OCI-LY7 (cell line): ENCODE data around the gene CHRDL1. TPM values are rescaled to one million over a fixed set of nuclear protein-coding genes. Genes with fewer than 3 reads are reported as not detected.

Experiments
- BruUV-seq: library from RNA; stranded (reverse); fragments of 400-500 nt; replicated peaks from 2 replicates; lab custom pipeline; 2021; lab: Mats Ljungman, UMichigan
- CTCF ChIA-PET: fragments of 300-600 bp; sonication (Branson Sonifier 250); formaldehyde crosslinking; loops from one replicate; lab custom pipeline; 2022; ENCODE audit warnings: antibody characterized with exemption; ENCODE audit not compliant: unreplicated experiment; lab: Charles Lee
- POLR2A ChIA-PET: fragments of 300-600 bp; sonication (Branson Sonifier 250); formaldehyde crosslinking; loops from one replicate; lab custom pipeline; 2022; ENCODE audit warnings: antibody characterized with exemption; lab: Charles Lee
- DNase-seq: peaks from one replicate; pipeline ENCODE4 v3.0.0-alpha.2; 2015; ENCODE audit warnings: low spot score
- H2AFZ ChIP-seq: fragments of 200-600 bp; sonication (generic), shearing (Covaris generic); 2 replicates; pipeline ENCODE4 v1.6.1; 2014; ENCODE audit warnings: mild to moderate bottlenecking, antibody characterized with exemption, low read length, moderate library complexity
- H3K27ac ChIP-seq: fragments of 200-600 bp; sonication (generic); 2 replicates; pipeline ENCODE4 v1.5.1; 2014; ENCODE audit warnings: mixed run types, low read depth, mild to moderate bottlenecking, moderate library complexity, low read length, inconsistent platforms; ENCODE audit not compliant: poor library complexity, severe bottlenecking
- H3K36me3 ChIP-seq: fragments of 200-600 bp; sonication (generic); 2 replicates; pipeline ENCODE4 v1.6.1; 2014; ENCODE audit warnings: mild to moderate bottlenecking, antibody characterized with exemption, low read length, moderate library complexity, mixed read lengths; ENCODE audit not compliant: insufficient read depth
- H3K4me1 ChIP-seq: fragments of 200-600 bp; sonication (generic); 2 replicates; pipeline ENCODE4 v1.5.1; 2014; ENCODE audit warnings: mild to moderate bottlenecking, low read length; ENCODE audit not compliant: insufficient read depth, poor library complexity, severe bottlenecking
- H3K4me2 ChIP-seq: fragments of 200-600 bp; sonication (generic); 2 replicates; pipeline ENCODE4 v1.6.1; 2014; ENCODE audit warnings: mild to moderate bottlenecking, low read length
- H3K4me3 ChIP-seq: fragments of 200-600 bp; sonication (generic); 2 replicates; pipeline ENCODE4 v1.5.1; 2014; ENCODE audit warnings: mild to moderate bottlenecking, low read depth, low read length; ENCODE audit not compliant: poor library complexity, severe bottlenecking
- H3K79me2 ChIP-seq: fragments of 200-600 bp; sonication (generic); 2 replicates; pipeline ENCODE4 v1.6.1; 2016; ENCODE audit warnings: low read depth, mild to moderate bottlenecking, low read length, moderate library complexity, mixed read lengths; ENCODE audit not compliant: insufficient read depth
- H3K9me2 ChIP-seq: fragments of 200-600 bp; sonication (generic); 2 replicates; pipeline ENCODE4 v1.6.1; 2016; ENCODE audit warnings: mild to moderate bottlenecking, low read length, mixed read lengths; ENCODE audit not compliant: insufficient read depth
- H3K9me3 ChIP-seq: fragments of 200-600 bp; sonication (generic); 2 replicates; pipeline ENCODE4 v1.6.1; 2014; ENCODE audit warnings: mild to moderate bottlenecking, mixed run types, low read length, mixed read lengths
- H4K20me1 ChIP-seq: fragments of 200-600 bp; sonication (generic); 2 replicates; pipeline ENCODE4 v1.6.1; 2014; ENCODE audit warnings: mild to moderate bottlenecking, antibody characterized with exemption, low read length, moderate library complexity, mixed read lengths; ENCODE audit not compliant: insufficient read depth
- CTCF ChIP-seq: fragments of 200-600 bp; sonication (generic); conservative IDR thresholded peaks from 2 replicates; pipeline ENCODE4 v1.5.1; 2014; ENCODE audit warnings: mild to moderate bottlenecking, antibody characterized with exemption, low read length, moderate library complexity, mixed read lengths
- EZH2phosphoT487 ChIP-seq: fragments of 200-600 bp; sonication (generic); IDR thresholded peaks from 2 replicates; pipeline ENCODE4 v1.6.1; 2018; ENCODE audit warnings: low read depth, borderline replicate concordance, mild to moderate bottlenecking, mixed run types, antibody characterized with exemption, low read length, moderate library complexity, mixed read lengths
- intact Hi-C: fragments of 100-400 bp; cut with micrococcal nuclease; formaldehyde crosslinking; loops from one replicate; pipeline ENCODE4 v1.10.0; 2022; ENCODE audit not compliant: unreplicated experiment
- total RNA-seq, 2 experiments: library from RNA; depleted of rRNA in 1 of 2; stranded (reverse); fragments of >200 nt in 1 of 2; shearing (Covaris generic) in 1 of 2; gene quantifications; 2 replicates each; pipeline ENCODE4 v1.2.3, GENCODE V29; 2014 to 2022

CHRDL1 gene
- total RNA-seq, 2 experiments from 2014 or later, result not detected

GRCh38 chrX:110758781-110759422 lies 36.7 kb downstream of the CHRDL1 start:
- Histone ChIP-seq H3K4me3 (no peak overlapping the region), H3K4me1 (no peaks in the 10 kb centered on the region), H3K27ac (no peak overlapping the region), H2AFZ (no peak overlapping the region), H3K9me2 (no peaks in the 10 kb centered on the region), H3K9me3 (no peaks in the 10 kb centered on the region), H3K4me2 (no peak overlapping the region), H4K20me1 (no peaks in the 10 kb centered on the region), H3K79me2 (no peaks in the 10 kb centered on the region), H3K36me3 (no peaks in the 10 kb centered on the region)
- intact Hi-C loops, result no loop called here
- POLR2A ChIA-PET, result no interaction called here
- TF ChIP-seq EZH2phosphoT487 (no peak), CTCF (no peak)
- no TSS peak for BruUV-seq
- DNase-seq, result no peak
- CTCF ChIA-PET, result no interaction called here

- Histone ChIP-seq H3K9me3 (no peaks in the 10 kb centered on the region), H3K36me3 (no peaks in the 10 kb centered on the region), H3K79me2 (no peaks in the 10 kb centered on the region), H3K4me2 (no peak overlapping the region), H3K4me3 (no peak overlapping the region), H2AFZ (no peak overlapping the region), H4K20me1 (no peaks in the 10 kb centered on the region), H3K4me1 (no peaks in the 10 kb centered on the region), H3K27ac (no peak overlapping the region), H3K9me2 (no peaks in the 10 kb centered on the region)
- TF ChIP-seq CTCF (no peak), EZH2phosphoT487 (no peak)
- ChIA-PET POLR2A (interaction anchor here (0.7 kb wide), 1 partner anchor 26 kb away, joined by 3 read pairs; no protein-coding TSS in a partner anchor), CTCF (no interaction called here)
- BruUV-seq, result no TSS peak
- intact Hi-C loops, result no loop called here
- DNase-seq, result no peak
These were observed 40.0 kb downstream of the CHRDL1 start for GRCh38 chrX:110755611-110756010.

- DNase-seq, result no peak
- H3K4me2 ChIP-seq, result no peak overlapping the region
- H3K4me3 ChIP-seq, result no peak overlapping the region
- no TSS peak for BruUV-seq
- H3K36me3 ChIP-seq, result no peaks in the 10 kb centered on the region
- ChIA-PET POLR2A (no interaction called here), CTCF (no interaction called here)
- H3K9me2 ChIP-seq, result no peaks in the 10 kb centered on the region
- H3K79me2 ChIP-seq, result no peaks in the 10 kb centered on the region
- no peaks in the 10 kb centered on the region for H3K4me1 ChIP-seq
- H2AFZ ChIP-seq, result no peak overlapping the region
- H4K20me1 ChIP-seq, result no peaks in the 10 kb centered on the region
- intact Hi-C loops, result no loop called here
- TF ChIP-seq CTCF, result no peak
- H3K27ac ChIP-seq, result no peak overlapping the region
- H3K9me3 ChIP-seq, result no peaks in the 10 kb centered on the region
These were observed 40.6 kb downstream of the CHRDL1 start for GRCh38 chrX:110755061-110755460.
